Stimulated activated CD8-positive, alpha-beta memory T cell treated with anti-CD3 and anti-CD28 coated beads, Interleukin-7, amount 100 ng/mL, for 1 hour (primary cell): ENCODE results near the gene RUFY2.
"Not testable (repeated sequence)": the region's sequence is repeated elsewhere in the genome, so short reads cannot be mapped to it uniquely, and the experiment has no call there.

ENCODE experiments used
- DNase-seq, 2 donors: peaks; one replicate each; pipeline ENCODE4 v3.0.0-alpha.2; 2020; ENCODE audit warnings: low read depth in 2 of 2

Gene RUFY2

GRCh38 chr10:68327889-68328786 is 78.9 kb downstream of the RUFY2 start:
- DNase-seq, result no peak

DNA sequence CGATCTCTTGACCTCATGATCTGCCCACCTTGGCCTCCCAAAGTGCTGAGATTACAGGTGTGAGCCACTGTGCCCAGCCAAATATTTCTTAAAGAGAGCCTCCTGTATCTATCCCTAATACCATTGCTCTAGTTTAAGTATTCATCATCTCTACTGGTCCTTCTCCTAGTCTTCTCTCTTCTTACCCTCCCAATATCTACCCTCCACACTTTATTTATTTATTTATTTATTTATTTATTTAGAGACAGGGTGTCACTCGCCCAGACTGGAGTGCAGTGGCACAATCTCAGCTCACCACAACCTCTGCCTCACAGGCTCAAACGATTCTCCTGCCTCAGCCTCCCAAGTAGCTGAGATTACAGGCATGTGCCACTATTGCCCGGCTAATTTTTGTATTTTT is 82.7 kb downstream of the RUFY2 start:
- DNase-seq, result not testable (repeated sequence)

- DNase-seq, result no peak
These were observed 88.6 kb downstream of the RUFY2 start for GRCh38 chr10:68318331-68319059.

DNA sequence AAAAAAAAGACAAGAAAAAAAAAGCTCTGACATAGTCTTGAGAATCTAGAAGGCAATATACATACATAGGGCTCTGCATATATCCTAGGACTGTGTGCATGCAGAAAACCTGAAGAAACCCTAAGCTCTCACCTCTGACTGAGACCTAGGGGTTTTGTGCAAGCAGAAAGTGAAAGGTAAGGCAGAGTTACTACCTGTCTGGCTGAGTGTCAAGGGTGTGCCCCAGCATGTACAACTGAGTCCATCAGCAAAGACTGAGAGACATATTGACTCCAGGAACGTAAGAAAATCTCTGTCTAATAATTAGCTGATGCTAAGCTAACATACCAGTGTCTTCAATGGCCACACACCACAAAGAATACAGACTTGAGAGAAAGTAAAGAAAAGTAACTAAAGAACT is 91.5 kb downstream of the RUFY2 start:
- DNase-seq, result no peak

GRCh38 chr10:68314930-68315329 is 92.1 kb downstream of the RUFY2 start:
- not testable (repeated sequence) for DNase-seq

GRCh38 chr10:68310531-68310930 is 96.5 kb downstream of the RUFY2 start:
- DNase-seq, result no peak

- DNase-seq, result no peak
These were observed 101.2 kb downstream of the RUFY2 start for GRCh38 chr10:68305854-68306253.

DNA sequence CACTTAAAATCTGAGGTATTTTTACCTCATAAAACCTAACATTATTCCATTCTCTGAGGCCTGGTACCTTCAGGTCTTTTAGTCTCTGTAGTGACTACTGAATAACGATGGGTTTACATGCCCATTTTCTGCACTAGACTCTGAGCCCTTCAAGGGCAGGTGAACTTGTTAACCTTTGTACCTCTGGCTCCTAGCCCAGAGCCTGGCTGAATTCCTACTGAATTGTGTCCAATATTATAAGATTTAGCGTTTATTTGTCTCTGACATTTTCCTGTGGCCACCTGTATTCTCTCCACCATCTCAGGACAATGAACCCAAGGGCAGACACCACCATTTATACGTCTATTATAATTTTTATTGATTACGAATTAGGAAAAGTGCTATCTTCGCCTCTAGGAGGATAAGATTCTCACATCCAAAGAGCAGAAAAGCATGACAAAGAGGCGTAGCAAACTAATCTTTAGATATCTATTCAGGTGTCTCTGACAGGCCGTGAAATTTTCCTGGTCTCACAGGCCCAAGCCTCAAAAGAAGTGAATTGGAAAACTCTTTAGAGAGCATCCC is 103.1 kb downstream of the RUFY2 start:
- DNase-seq, result no peak

DNA sequence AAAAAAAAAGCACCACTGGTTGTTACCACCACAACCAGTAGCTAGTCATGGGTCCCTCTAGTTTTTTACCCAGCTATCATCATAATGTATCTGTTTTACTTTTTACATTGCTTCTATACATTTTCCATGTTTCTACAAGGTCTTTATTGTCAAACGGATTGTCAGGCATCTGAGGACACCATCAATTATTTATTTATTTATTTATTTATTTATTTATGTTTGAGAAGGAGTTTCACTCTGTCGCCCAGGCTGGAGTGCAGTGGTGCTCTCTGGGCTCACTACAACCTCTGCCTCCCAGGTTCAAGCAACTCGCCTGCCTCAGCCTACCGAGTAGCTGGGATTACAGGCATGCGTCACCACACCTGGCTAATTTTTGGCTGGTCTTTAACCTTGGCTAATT is 104.2 kb downstream of the RUFY2 start:
- DNase-seq, result no peak

DNA sequence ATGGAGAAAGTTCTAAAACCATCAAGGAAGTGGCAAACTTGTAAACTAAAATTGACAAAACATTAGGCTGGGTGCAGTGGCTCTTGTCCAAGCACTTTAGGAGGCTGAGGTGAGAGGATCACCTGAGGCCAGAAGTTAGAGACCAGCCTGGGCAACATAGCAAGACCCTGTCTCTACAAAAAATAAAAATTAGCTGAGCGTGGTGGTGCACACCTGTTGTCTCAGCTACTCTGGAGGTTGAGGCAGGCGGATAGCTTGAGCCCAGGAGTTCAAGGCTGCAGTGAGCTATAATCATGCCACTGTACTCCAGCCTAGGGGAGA is 104.6 kb downstream of the RUFY2 start:
- DNase-seq, result no peak

- no peak for DNase-seq
These were observed 105.1 kb downstream of the RUFY2 start for GRCh38 chr10:68301790-68302502.

DNA sequence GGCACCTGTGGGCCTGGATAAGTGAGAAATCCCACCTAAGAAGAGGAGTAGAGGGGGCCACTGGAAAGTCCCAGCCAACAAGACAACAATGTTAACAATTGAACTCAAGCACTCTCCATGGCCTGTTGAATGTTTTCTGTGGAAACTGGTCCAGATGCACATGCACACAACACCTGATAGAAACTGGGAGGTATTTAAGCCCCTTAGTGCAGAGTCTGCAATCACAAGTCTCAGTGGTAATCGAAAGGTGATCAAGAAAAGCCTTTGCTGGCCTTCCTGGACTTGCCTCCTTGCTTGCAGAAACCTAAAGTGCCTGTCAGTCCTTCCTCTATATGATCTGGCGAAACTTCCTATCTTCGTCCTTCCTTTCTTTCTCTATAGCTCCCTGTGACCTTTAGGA is 105.8 kb downstream of the RUFY2 start:
- no peak for DNase-seq

DNA sequence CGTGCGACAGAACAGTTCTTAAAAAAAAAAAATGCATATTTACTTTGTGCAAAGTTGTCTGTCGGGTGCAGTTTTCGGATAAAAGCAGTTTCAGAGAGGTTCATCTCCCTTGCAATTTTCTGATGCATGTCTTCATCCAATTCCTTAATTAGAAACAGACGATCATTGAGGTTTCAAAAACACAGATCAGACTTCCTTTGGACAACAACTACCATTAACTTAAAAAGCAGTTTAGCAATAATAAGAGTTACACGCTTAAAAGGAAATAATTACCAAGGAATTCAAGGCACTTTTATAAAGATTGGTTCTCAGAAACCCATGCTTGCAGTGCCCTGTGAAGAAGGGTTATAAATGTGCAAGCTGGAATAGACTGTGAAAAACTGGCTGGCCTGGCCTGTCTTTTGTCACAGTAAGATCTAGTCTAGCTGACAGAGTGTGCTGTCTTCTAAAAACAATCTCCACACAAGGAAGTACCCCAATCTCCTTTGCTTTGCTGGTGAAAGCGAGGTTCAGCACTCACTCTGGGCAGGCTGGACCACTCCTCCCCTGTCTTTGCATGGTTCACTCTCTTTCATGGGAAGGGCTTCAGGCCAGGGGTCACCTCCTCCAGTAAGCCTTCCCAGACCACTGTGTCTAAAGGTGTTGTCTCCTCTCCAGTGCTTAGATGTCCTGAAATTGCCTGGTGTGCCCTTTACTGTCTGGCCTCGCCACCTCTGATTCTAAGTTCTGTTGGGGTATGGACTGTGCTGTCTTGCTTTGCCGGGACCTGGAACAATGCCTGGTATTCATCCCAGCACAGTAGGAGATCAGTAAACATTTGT is 110.0 kb downstream of the RUFY2 start:
- no peak for DNase-seq
